HG02970 (cell line): ENCODE data around the gene KIFAP3.
"Not testable (repeated sequence)": the region's sequence is repeated elsewhere in the genome, so short reads cannot be mapped to it uniquely, and the experiment has no call there.

Experiments
- ATAC-seq: cut with Tn5 transposase; IDR thresholded peaks from one replicate; pipeline ENCODE4 v1.9.1; 2021; ENCODE audit warnings: mild to moderate bottlenecking, moderate library complexity, moderate number of reproducible peaks; ENCODE audit not compliant: unreplicated experiment, low FRiP score

The KIFAP3 gene

GRCh38 chr1:170074250-170075157, at the start of gene KIFAP3:
Gene KIFAP3 (minus strand): TSS chr1:170074695. CDS start chr1:170074467, 228 bp downstream.
- ATAC-seq = peak; percentile 100

GRCh38 chr1:170122366-170122765, 47.9 kb upstream of the KIFAP3 start:
- ATAC-seq = no peak

- ATAC-seq = no peak
Observed at GRCh38 chr1:170114906-170115305, 40.4 kb upstream of the KIFAP3 start.

GRCh38 chr1:170113140-170113539, 38.6 kb upstream of the KIFAP3 start:
- ATAC-seq = not testable (repeated sequence)

- no peak for ATAC-seq
Observed at GRCh38 chr1:170097449-170097948, 23.0 kb upstream of the KIFAP3 start.

GRCh38 chr1:170096806-170097340, 22.4 kb upstream of the KIFAP3 start:
- ATAC-seq = no peak

- ATAC-seq = no peak
Observed at GRCh38 chr1:170095976-170096748, 21.7 kb upstream of the KIFAP3 start.

GRCh38 chr1:170094697-170095616, 20.5 kb upstream of the KIFAP3 start:
- not testable (repeated sequence) for ATAC-seq

GRCh38 chr1:170086399-170087032, 12.0 kb upstream of the KIFAP3 start:
- no peak for ATAC-seq

GRCh38 chr1:170085091-170085490, 10.6 kb upstream of the KIFAP3 start:
- ATAC-seq = no peak

GRCh38 chr1:170078610-170079189, 4.2 kb upstream of the KIFAP3 start:
- no peak for ATAC-seq

GRCh38 chr1:170077926-170078325, 3.4 kb upstream of the KIFAP3 start:
- ATAC-seq = no peak

- ATAC-seq = not testable (repeated sequence)
Observed at GRCh38 chr1:170076952-170077351, 2.5 kb upstream of the KIFAP3 start.

- ATAC-seq = no peak
Observed at GRCh38 chr1:170076199-170076598, 1.7 kb upstream of the KIFAP3 start.

GRCh38 chr1:170075186-170075585, 691 bp upstream of the KIFAP3 start:
- ATAC-seq = no peak

- ATAC-seq = no peak
Observed at GRCh38 chr1:170073893-170074249, 624 bp downstream of the KIFAP3 start.

GRCh38 chr1:170071378-170071777, 3.1 kb downstream of the KIFAP3 start:
- ATAC-seq = no peak

GRCh38 chr1:170068923-170069322, 5.6 kb downstream of the KIFAP3 start:
- ATAC-seq = no peak

- no peak for ATAC-seq
Observed at GRCh38 chr1:170067253-170067819, 7.2 kb downstream of the KIFAP3 start.
